Ishikawa (cell line): Measurements from ENCODE around the gene ZNF429.

Experiments
- CEBPB ChIP-seq: IDR thresholded peaks from 2 replicates; pipeline ENCODE4 v1.6.1; 2012
- EGR1 ChIP-seq: IDR thresholded peaks from 2 replicates; pipeline ENCODE4 v1.6.1; 2012
- EP300 ChIP-seq: IDR thresholded peaks from 2 replicates; pipeline ENCODE4 v1.6.1; 2012; ENCODE audit warnings: borderline replicate concordance
- FOXM1 ChIP-seq: IDR thresholded peaks from 2 replicates; pipeline ENCODE4 v1.6.1; 2012; ENCODE audit warnings: low read depth, borderline replicate concordance
- NFIC ChIP-seq: IDR thresholded peaks from 2 replicates; pipeline ENCODE4 v1.6.1; 2012
- REST ChIP-seq: IDR thresholded peaks from 2 replicates; pipeline ENCODE4 v1.6.1; 2012; ENCODE audit warnings: low read depth, mild to moderate bottlenecking
- USF1 ChIP-seq: IDR thresholded peaks from 2 replicates; pipeline ENCODE4 v1.6.1; 2012

DNA sequence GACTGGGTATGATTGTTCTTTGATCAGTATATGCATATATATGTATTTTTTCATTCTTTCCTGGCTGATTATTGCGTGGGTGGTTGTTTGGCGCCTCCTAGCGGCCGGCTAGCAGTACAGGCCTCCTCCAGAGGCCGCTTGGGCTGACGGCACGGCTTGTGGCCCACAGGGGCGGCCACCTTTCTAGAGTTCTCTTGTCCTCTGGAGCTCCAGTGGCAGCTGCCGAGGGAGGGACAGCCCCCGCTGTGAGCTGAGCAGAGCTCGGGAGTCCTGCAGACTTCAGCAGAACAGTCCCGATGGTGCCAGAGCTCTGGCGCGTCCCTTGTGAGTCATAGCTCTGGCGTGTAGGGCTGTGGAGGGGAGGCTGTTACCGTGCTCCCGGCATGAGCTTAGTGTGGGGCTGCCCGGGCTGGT lies 22.5 kb upstream of the ZNF429 start:
- TF ChIP-seq EGR1 (0 out of 2 replicates have a peak, but pooled peaks have one; percentile 28), NFIC (no peak), FOXM1 (no peak), EP300 (no peak), REST (no peak), CEBPB (no peak), USF1 (no peak)
